ENCODE results near the gene SSC5D.

Gene SSC5D

GRCh38 chr19:55567708-55568328 is 79.6 kb downstream of the SSC5D start:
- no peak for DNase-seq

All from retina (tissue), 1 donor.